ENCODE data around the gene RNF150. TPM values are rescaled to one million over a fixed set of nuclear protein-coding genes. Genes with fewer than 3 reads are reported as not detected.

Gene RNF150
- total RNA-seq, 1 experiment from 2014 or later = 4.4 TPM

GRCh38 chr4:140940589-140940988 is 192.7 kb downstream of the RNF150 start:
- WGBS (ENCODE audit: extremely low coverage, insufficient read length, low lambda C conversion rate) = no CpG with 5 or more reads among the region's 2 CpGs
- H3K9me3 Mint-ChIP-seq = no peaks in the 10 kb centered on the region
- H3K56ac ChIP-seq (ENCODE audit: insufficient read length, low read depth, low read length) = no peak overlapping the region

More at GRCh38 chr4:140940589-140940988, 192.7 kb downstream of the RNF150 start:
- no peaks in the 10 kb centered on the region for H3K36me3 Mint-ChIP-seq (ENCODE audit: insufficient read depth in 1 of 3, low read depth in 3 of 3)
- no peak overlapping the region for H2BK5ac ChIP-seq (ENCODE audit: insufficient read length, low read length)
- no peaks in the 10 kb centered on the region for H4K20me1 ChIP-seq (ENCODE audit: control insufficient read depth, insufficient read depth, insufficient read length)
- no peak overlapping the region for H4K91ac ChIP-seq (ENCODE audit: insufficient read length, low read depth, low read length)
- H2AFZ ChIP-seq (ENCODE audit: low read length) = no peak overlapping the region
- H3K79me2 ChIP-seq (ENCODE audit: insufficient read depth, low read length) = no peaks in the 10 kb centered on the region
- H2BK20ac ChIP-seq (ENCODE audit: low read depth, low read length, poor library complexity, severe bottlenecking) = no peak overlapping the region
- H3K27me3 ChIP-seq (ENCODE audit: insufficient read depth, low read length) = no peaks in the 10 kb centered on the region
- H3K4me3 Mint-ChIP-seq = no peak overlapping the region
- no peak overlapping the region for H2BK120ac ChIP-seq (ENCODE audit: low read depth, low read length, poor library complexity, severe bottlenecking)
- H2BK15ac ChIP-seq (ENCODE audit: low read depth, low read length) = no peak overlapping the region
- no peak overlapping the region for H3K27ac ChIP-seq (ENCODE audit: insufficient read length, low read depth, low read length)
- no peaks in the 10 kb centered on the region for H3K79me1 ChIP-seq (ENCODE audit: insufficient read depth, low read depth, low read length, poor library complexity, severe bottlenecking)
- no peaks in the 10 kb centered on the region for H3K9me3 ChIP-seq (ENCODE audit: control insufficient read depth, low read depth, low read length)
- no peak overlapping the region for H3T11ph ChIP-seq (ENCODE audit: low read length)
- peaks cover 2% of the 10 kb centered on the region for H3K23me2 ChIP-seq (ENCODE audit: insufficient read length, low read depth, low read length, poor library complexity, severe bottlenecking)
- no peak for TF ChIP-seq CTCF (conservative IDR thresholded peaks at IDR 0.05)
- no peak for DNase-seq
- H4K5ac ChIP-seq (ENCODE audit: insufficient read length, low read depth, low read length) = no peak overlapping the region
- no peaks in the 10 kb centered on the region; the same call in 1 of the 2 replicates for H3K27me3 Mint-ChIP-seq (ENCODE audit: low read depth)
- H3K18ac ChIP-seq (ENCODE audit: insufficient read length, low read depth, low read length) = no peak overlapping the region
- H3K4me1 ChIP-seq (ENCODE audit: insufficient read depth, low read length) = no peaks in the 10 kb centered on the region
- no peak overlapping the region for H3K14ac ChIP-seq (ENCODE audit: insufficient read depth, low read length)
- no peak overlapping the region for H3K4me2 ChIP-seq (ENCODE audit: insufficient read depth, insufficient read length, low read length)
- no peak overlapping the region for H3K4ac ChIP-seq (ENCODE audit: low read depth, low read length)
- H3K23ac ChIP-seq (ENCODE audit: insufficient read length, low read depth, low read length) = no peak overlapping the region
- H2AK5ac ChIP-seq (ENCODE audit: insufficient read length, low read length) = no peak overlapping the region
- no peak overlapping the region for H2BK12ac ChIP-seq (ENCODE audit: insufficient read length, low read depth, low read length)
- H3K27ac Mint-ChIP-seq = no peak overlapping the region
- no peaks in the 10 kb centered on the region for H3K4me1 Mint-ChIP-seq
- no peak overlapping the region for H4K8ac ChIP-seq (replicated peaks; ENCODE audit: insufficient read length, low read depth, low read length)
- no peak overlapping the region for H3K9ac ChIP-seq (ENCODE audit: extremely low read depth, insufficient read length, low read length)
